ENCODE data around the gene ENOX1. TPM values are rescaled to one million over a fixed set of nuclear protein-coding genes. Genes with fewer than 3 reads are reported as not detected.

ENOX1 gene
- total RNA-seq, 1 experiment from 2014 or later = 0.35 TPM

GRCh38 chr13:43545317-43545874, 241.4 kb downstream of the ENOX1 start:
- Histone ChIP-seq H3K9me2 (ENCODE audit: insufficient read depth) (no peaks in the 10 kb centered on the region), H3K27ac (no peak overlapping the region), H3K4me1 (replicated peaks; ENCODE audit: insufficient read depth) (peaks cover 2% of the 10 kb centered on the region; the same call in 1 of the 2 replicates), H2AFZ (no peak overlapping the region), H3F3A (ENCODE audit: insufficient read depth, low read depth) (no peaks in the 10 kb centered on the region), H4K20me1 (ENCODE audit: insufficient read depth) (no peaks in the 10 kb centered on the region), H3K27me3 (ENCODE audit: insufficient read depth, low read depth) (no peaks in the 10 kb centered on the region), H3K79me2 (ENCODE audit: low read depth) (no peaks in the 10 kb centered on the region), H3K4me2 (no peak overlapping the region), H3K36me3 (ENCODE audit: low read depth) (no peaks in the 10 kb centered on the region), H3K9me3 (ENCODE audit: insufficient read depth, low read depth) (no peaks in the 10 kb centered on the region), H3K4me3 (no peak overlapping the region)
- POLR2A ChIA-PET (ENCODE audit: unreplicated experiment) = no interaction called here
- TF ChIP-seq CTCF (conservative IDR thresholded peaks at IDR 0.05) (no peak), EZH2 (IDR thresholded peaks at IDR 0.05; ENCODE audit: low read depth) (no peak)
- intact Hi-C loops (cut with micrococcal nuclease; ENCODE audit: unreplicated experiment) = no loop called here
- CTCF ChIA-PET = no interaction called here
- BruUV-seq (replicated peaks) = no TSS peak
- no peak for DNase-seq

- no peak overlapping the region for H3K27ac ChIP-seq
- CTCF ChIA-PET = no interaction called here
- no peaks in the 10 kb centered on the region for H3K36me3 ChIP-seq (ENCODE audit: low read depth)
- POLR2A ChIA-PET (ENCODE audit: unreplicated experiment) = no interaction called here
- BruUV-seq (replicated peaks) = no TSS peak
- no peaks in the 10 kb centered on the region for H3K79me2 ChIP-seq (ENCODE audit: low read depth)
- H2AFZ ChIP-seq = no peak overlapping the region
- H3K4me2 ChIP-seq = no peak overlapping the region
- DNase-seq = no peak
- no peaks in the 10 kb centered on the region for H3F3A ChIP-seq (ENCODE audit: insufficient read depth, low read depth)
- intact Hi-C loops (cut with micrococcal nuclease; ENCODE audit: unreplicated experiment) = no loop called here
- H4K20me1 ChIP-seq (ENCODE audit: insufficient read depth) = no peaks in the 10 kb centered on the region
- no peak overlapping the region for H3K4me3 ChIP-seq
- H3K4me1 ChIP-seq (replicated peaks; ENCODE audit: insufficient read depth) = peaks cover 5% of the 10 kb centered on the region; the same call in 1 of the 2 replicates
- H3K9me3 ChIP-seq (ENCODE audit: insufficient read depth, low read depth) = no peaks in the 10 kb centered on the region
- H3K9me2 ChIP-seq (ENCODE audit: insufficient read depth) = no peaks in the 10 kb centered on the region
- no peak for TF ChIP-seq CTCF (conservative IDR thresholded peaks at IDR 0.05)
- TF ChIP-seq EZH2 (IDR thresholded peaks at IDR 0.05; ENCODE audit: low read depth) = no peak
- no peaks in the 10 kb centered on the region for H3K27me3 ChIP-seq (ENCODE audit: insufficient read depth, low read depth)
Measured at GRCh38 chr13:43544631-43545030, 242.1 kb downstream of the ENOX1 start.

DNA sequence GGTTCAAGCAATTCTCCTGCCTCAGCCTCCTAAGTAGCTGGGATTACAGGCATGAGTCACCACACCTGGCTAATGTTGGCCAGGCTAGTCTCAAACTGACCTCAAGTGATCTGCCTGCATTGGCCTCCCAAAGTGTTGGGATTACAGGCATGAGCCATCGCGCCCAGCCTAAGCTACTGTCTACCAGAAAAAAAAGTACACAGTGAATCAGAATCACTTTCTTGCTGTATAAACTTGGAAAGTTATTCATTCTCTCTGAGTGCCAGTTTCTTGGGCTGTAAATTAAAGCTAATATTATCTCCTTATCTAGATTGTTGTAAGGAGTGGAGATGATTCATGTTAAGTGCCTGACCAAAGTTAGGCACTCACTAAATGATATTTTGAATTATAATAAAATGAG, 242.8 kb downstream of the ENOX1 start:
- CTCF ChIA-PET = interaction anchor here (0.6 kb wide), 1 partner anchor 72 kb away, joined by 4 read pairs; no protein-coding TSS in a partner anchor
- no TSS peak for BruUV-seq (replicated peaks)
- Histone ChIP-seq H3K27me3 (ENCODE audit: insufficient read depth, low read depth) (no peaks in the 10 kb centered on the region), H3K9me3 (ENCODE audit: insufficient read depth, low read depth) (no peaks in the 10 kb centered on the region), H3K4me2 (no peak overlapping the region), H4K20me1 (ENCODE audit: insufficient read depth) (no peaks in the 10 kb centered on the region), H3K4me3 (no peak overlapping the region), H3K4me1 (replicated peaks; ENCODE audit: insufficient read depth) (peaks cover 5% of the 10 kb centered on the region; the same call in 1 of the 2 replicates), H3K9me2 (ENCODE audit: insufficient read depth) (no peaks in the 10 kb centered on the region), H2AFZ (no peak overlapping the region), H3K36me3 (ENCODE audit: low read depth) (no peaks in the 10 kb centered on the region), H3K79me2 (ENCODE audit: low read depth) (no peaks in the 10 kb centered on the region), H3K27ac (no peak overlapping the region), H3F3A (ENCODE audit: insufficient read depth, low read depth) (no peaks in the 10 kb centered on the region)
- intact Hi-C loops (cut with micrococcal nuclease; ENCODE audit: unreplicated experiment) = no loop called here
- POLR2A ChIA-PET (ENCODE audit: unreplicated experiment) = no interaction called here
- DNase-seq = no peak
- TF ChIP-seq EZH2 (IDR thresholded peaks at IDR 0.05; ENCODE audit: low read depth) (no peak), CTCF (conservative IDR thresholded peaks at IDR 0.05) (no peak)
